HUES6 (cell line): ENCODE data around the gene ACBD4.

Source experiments
- H3K27ac ChIP-seq: 2 replicates; pipeline ENCODE4 v1.7.0; 2013; ENCODE audit warnings: low read depth, mild to moderate bottlenecking, low read length, inconsistent platforms
- H3K27me3 ChIP-seq: 2 replicates; pipeline ENCODE4 v1.6.1; 2013; ENCODE audit warnings: low read length; ENCODE audit not compliant: control insufficient read depth, insufficient read depth
- H3K36me3 ChIP-seq: 2 replicates; pipeline ENCODE4 v1.6.1; 2013; ENCODE audit warnings: low read length; ENCODE audit not compliant: control insufficient read depth, insufficient read depth
- H3K4me1 ChIP-seq: 2 replicates; pipeline ENCODE4 v1.6.1; 2013; ENCODE audit warnings: low read length; ENCODE audit not compliant: control insufficient read depth, insufficient read depth
- H3K4me3 ChIP-seq: 2 replicates; pipeline ENCODE4 v1.5.1; 2013; ENCODE audit warnings: low read depth, low read length
- H3K9ac ChIP-seq: one replicate; pipeline ENCODE4 v1.6.1; 2013; ENCODE audit warnings: mild to moderate bottlenecking, low read length
- H3K9me3 ChIP-seq: 2 replicates; pipeline ENCODE4 v1.6.1; 2013; ENCODE audit warnings: low read depth, low read length; ENCODE audit not compliant: control insufficient read depth, insufficient read depth

Gene ACBD4

GRCh38 chr17:45129940-45130680 lies 5.4 kb upstream of the ACBD4 start:
- no peaks in the 10 kb centered on the region for H3K36me3 ChIP-seq
- H3K9ac ChIP-seq: no peak overlapping the region
- H3K4me1 ChIP-seq: peaks cover 33% of the 10 kb centered on the region; the same call in 1 of the 2 replicates
- H3K27me3 ChIP-seq: no peaks in the 10 kb centered on the region
- H3K4me3 ChIP-seq: no peak overlapping the region
- no peaks in the 10 kb centered on the region for H3K9me3 ChIP-seq
- no peak overlapping the region for H3K27ac ChIP-seq

- no peaks in the 10 kb centered on the region for H3K9me3 ChIP-seq
- H3K9ac ChIP-seq: no peak overlapping the region
- peak overlapping the region; percentile 87 for H3K4me3 ChIP-seq
- peaks cover 36% of the 10 kb centered on the region for H3K4me1 ChIP-seq
- no peaks in the 10 kb centered on the region for H3K27me3 ChIP-seq
- H3K36me3 ChIP-seq: no peaks in the 10 kb centered on the region
- no peak overlapping the region for H3K27ac ChIP-seq
These were observed 4.5 kb upstream of the ACBD4 start for GRCh38 chr17:45130681-45131615.

DNA sequence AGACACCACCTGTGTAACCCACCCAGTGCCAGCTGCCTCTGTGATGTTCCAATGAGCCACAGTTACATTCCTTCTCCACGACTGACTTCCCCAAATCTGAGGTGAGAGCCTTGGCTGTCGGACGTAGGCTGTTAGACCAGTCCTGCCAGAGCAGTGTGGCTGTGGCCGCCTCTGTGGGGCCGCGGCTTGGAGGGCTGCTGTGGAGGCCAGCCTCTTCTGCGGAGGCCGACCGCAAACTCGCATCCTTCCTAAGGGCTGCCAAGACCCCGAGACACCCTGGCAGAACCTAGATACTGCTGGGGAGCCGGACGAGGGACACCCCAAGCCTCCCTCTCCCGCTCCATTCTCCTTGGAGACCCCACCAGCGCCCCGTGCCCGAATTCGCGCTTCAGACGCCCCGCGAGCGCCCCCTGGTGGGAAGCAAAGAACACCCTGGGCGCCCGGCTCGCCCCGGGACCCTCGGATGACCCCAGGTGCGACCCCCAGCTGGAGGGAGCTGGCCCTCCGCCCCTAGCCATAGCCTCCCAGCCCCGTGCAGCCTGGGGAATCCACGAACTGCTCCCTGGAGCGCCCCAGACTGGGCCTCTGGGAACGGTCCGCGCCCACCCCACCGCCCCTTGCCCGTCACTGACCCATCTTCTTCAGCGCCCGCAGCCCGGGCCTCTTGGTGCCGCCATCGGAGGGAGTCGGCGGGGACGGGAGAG lies 3.7 kb upstream of the ACBD4 start:
- no peaks in the 10 kb centered on the region for H3K9me3 ChIP-seq
- H3K27me3 ChIP-seq: no peaks in the 10 kb centered on the region
- peak overlapping the region; percentile 87 for H3K4me3 ChIP-seq
- H3K36me3 ChIP-seq: no peaks in the 10 kb centered on the region
- H3K4me1 ChIP-seq: peaks cover 39% of the 10 kb centered on the region
- H3K27ac ChIP-seq: no peak overlapping the region
- H3K9ac ChIP-seq: peak overlapping the region; percentile 40

DNA sequence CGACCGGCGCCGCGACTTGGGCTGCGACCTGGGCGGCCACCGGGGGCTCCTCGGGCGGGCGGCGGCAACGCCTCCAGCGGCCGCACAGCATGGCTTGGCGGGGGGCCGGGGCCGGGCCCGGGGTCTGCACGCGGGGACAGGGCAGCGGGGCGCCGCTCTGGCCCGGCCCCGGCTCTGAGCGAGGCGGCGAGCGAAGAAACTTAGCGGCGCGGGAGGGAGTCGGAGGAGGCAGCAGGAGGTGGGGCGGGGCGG lies 3.2 kb upstream of the ACBD4 start, which contains the start of gene PLCD3:
PLCD3 (minus strand) TSS at position 196 of the 252 bp plus-strand sequence; CDS start at position 91, 105 bp downstream.
- Histone ChIP-seq H3K4me1 (peaks cover 36% of the 10 kb centered on the region), H3K27ac (no peak within 1 kb of the TSS), H3K9me3 (no peaks in the 10 kb centered on the region), H3K27me3 (no peaks in the 10 kb centered on the region), H3K9ac (peak within 1 kb of the TSS; percentile 62), H3K4me3 (peak within 1 kb of the TSS; percentile 87), H3K36me3 (no peaks in the 10 kb centered on the region)

GRCh38 chr17:45132572-45133463 lies 2.7 kb upstream of the ACBD4 start:
- Histone ChIP-seq H3K4me1 (peaks cover 30% of the 10 kb centered on the region), H3K27me3 (no peaks in the 10 kb centered on the region), H3K9me3 (no peaks in the 10 kb centered on the region), H3K4me3 (peak overlapping the region; percentile 87), H3K9ac (peak overlapping the region; percentile 62), H3K27ac (no peak overlapping the region), H3K36me3 (no peaks in the 10 kb centered on the region)

DNA sequence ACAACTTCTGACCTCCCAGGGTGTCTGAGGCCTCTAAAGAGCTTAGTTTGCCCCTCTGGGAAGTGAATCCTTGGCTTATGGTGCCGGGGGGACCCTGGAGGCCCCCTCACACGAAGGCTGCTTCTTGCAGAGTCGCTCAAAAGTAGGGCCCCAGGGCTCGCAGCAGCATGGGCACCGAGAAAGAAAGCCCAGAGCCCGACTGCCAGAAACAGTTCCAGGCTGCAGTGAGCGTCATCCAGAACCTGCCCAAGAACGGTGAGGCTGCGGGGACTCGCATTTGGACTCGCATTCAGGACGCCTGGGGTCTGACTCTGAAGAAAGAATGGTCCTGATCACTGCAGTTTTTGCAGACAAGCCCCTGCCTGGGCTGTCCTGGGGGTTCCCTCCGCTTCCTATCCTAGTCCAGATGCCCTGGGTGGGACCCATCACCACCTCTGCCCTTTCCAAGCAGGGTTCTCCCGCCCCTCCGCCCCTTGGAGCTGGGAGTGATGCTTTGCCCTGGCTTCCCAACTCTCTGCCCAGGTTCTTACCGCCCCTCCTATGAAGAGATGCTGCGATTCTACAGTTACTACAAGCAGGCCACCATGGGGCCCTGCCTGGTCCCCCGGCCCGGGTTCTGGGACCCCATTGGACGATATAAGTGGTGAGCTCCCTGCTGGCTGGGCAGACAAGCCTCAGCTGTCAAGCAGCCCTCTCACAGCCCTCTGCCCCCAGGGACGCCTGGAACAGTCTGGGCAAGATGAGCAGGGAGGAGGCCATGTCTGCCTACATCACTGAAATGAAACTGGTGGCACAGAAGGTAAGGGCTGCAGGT lies 698 bp downstream of the ACBD4 start:
- Histone ChIP-seq H3K4me1 (peaks cover 18% of the 10 kb centered on the region), H3K9ac (no peak overlapping the region), H3K27me3 (no peaks in the 10 kb centered on the region), H3K27ac (no peak overlapping the region), H3K4me3 (peak overlapping the region; percentile 62), H3K36me3 (no peaks in the 10 kb centered on the region), H3K9me3 (no peaks in the 10 kb centered on the region)

DNA sequence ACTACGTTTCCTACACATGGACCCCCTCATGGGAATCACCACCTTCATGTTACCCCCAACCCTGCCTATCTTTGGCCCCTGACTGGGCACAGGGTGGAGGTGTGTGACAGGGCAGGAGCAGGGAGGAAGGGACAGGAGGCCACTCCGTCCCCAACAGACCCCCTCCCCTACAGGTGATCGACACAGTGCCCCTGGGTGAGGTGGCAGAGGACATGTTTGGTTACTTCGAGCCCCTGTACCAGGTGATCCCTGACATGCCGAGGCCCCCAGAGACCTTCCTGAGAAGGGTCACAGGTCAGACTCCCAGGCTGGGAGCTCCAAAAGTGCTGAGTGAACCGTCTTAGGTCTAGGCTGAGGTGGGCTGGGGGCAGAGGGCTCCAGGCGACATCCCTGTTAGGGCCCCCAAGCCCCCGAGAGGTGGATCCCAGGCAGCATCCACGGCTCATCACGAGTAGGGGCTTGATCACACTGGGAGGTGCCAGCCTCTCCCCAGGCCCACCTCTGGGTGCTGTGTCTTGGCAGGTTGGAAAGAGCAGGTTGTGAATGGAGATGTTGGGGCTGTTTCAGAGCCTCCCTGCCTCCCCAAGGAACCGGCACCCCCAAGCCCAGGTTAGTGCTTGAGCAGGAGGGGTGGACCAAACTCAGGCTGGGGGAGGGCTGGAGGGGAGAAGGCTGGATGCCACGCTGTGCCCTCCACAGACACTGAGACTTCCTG lies 1.5 kb downstream of the ACBD4 start:
- no peaks in the 10 kb centered on the region for H3K27me3 ChIP-seq
- no peak overlapping the region for H3K27ac ChIP-seq
- no peak overlapping the region for H3K9ac ChIP-seq
- no peaks in the 10 kb centered on the region for H3K36me3 ChIP-seq
- H3K9me3 ChIP-seq: no peaks in the 10 kb centered on the region
- peaks cover 15% of the 10 kb centered on the region for H3K4me1 ChIP-seq
- no peak overlapping the region for H3K4me3 ChIP-seq

DNA sequence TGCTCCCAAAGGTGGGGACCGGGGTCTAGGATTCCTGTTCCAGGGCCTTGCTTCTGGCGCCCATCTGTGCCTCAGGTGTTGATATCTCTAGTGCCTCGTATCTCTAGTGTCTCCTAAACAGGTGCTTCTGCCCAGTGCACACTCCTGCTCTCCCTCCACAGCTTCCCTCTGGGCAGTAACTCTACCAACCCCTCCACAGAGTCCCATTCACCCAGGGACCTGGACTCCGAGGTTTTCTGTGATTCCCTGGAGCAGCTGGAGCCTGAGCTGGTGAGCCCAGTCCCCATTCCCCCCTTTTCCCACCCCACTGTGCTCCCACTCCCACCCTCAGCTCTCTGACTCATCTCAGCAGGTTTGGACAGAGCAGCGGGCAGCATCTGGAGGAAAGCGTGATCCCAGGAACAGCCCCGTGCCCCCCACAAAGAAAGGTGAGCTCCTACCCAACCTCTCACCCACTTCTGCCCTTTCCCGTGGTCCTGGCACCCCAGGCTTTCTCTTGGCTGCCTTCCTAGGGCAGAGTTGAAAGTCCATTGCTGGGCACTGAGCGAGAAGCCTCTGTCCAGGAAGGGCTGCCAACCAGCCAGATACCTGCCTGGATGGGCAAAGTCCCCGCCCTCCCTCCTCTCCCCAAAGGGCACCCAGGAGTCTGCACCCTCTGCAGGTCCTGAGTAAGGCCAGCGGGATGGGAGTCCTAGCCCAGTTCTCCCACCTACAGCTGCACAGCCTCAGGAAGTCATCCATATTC lies 2.2 kb downstream of the ACBD4 start:
- Histone ChIP-seq H3K4me3 (no peak overlapping the region), H3K4me1 (peaks cover 16% of the 10 kb centered on the region), H3K27me3 (no peaks in the 10 kb centered on the region), H3K36me3 (no peaks in the 10 kb centered on the region), H3K9me3 (no peaks in the 10 kb centered on the region), H3K9ac (no peak overlapping the region), H3K27ac (no peak overlapping the region)

GRCh38 chr17:45138911-45139532 lies 3.5 kb downstream of the ACBD4 start:
- H3K36me3 ChIP-seq: no peaks in the 10 kb centered on the region
- no peaks in the 10 kb centered on the region for H3K27me3 ChIP-seq
- peaks cover 24% of the 10 kb centered on the region for H3K4me1 ChIP-seq
- no peaks in the 10 kb centered on the region for H3K9me3 ChIP-seq
- H3K9ac ChIP-seq: no peak overlapping the region
- H3K4me3 ChIP-seq: no peak overlapping the region
- no peak overlapping the region for H3K27ac ChIP-seq
